K562 (cell line): Measurements from ENCODE around the gene CTSW. TPM values are rescaled to one million over a fixed set of nuclear protein-coding genes. Genes with fewer than 3 reads are reported as not detected.
A peak's percentile ranks its signal among the peaks of the same experiment; 100 is the strongest.

Experiments used
- ATAC-seq: fragments of 200-7000 bp; cut with Tn5 transposase; 3 replicates; pipeline ENCODE4 v1.9.1; 2020; ENCODE audit warnings: moderate library complexity
- BruUV-seq: library from RNA; stranded (reverse); fragments of 400-500 nt; replicated peaks from 2 replicates; lab custom pipeline; 2021; lab: Mats Ljungman, UMichigan
- CTCF ChIA-PET: fragments of 300-600 bp; formaldehyde crosslinking; extraction: SDS; loops from one replicate; lab custom pipeline; 2021; ENCODE audit warnings: low intra/inter-chr PET ratio; lab: Yijun Ruan, JAX
- POLR2A ChIA-PET: fragments of 300-600, 350-650 bp; sonication (Branson Sonifier 250); formaldehyde crosslinking; extraction: SDS; loops from one replicate; lab custom pipeline; 2021; ENCODE audit warnings: antibody characterized with exemption, inconsistent platforms; lab: Yijun Ruan, JAX
- DNase-seq, 4 experiments: peaks; one replicate each; pipeline versions ENCODE4 v3.0.0 to v3.0.0-alpha.2; 2011 to 2018; ENCODE audit warnings: low spot score in 3 of 4, mixed read lengths in 3 of 4; ENCODE audit errors: extremely low read depth in 1 of 4
- FAIRE-seq: peaks from 2 replicates; lab custom pipeline; 2011; peaks lifted over from hg19 to GRCh38; lab: Jason Lieb, UNC
- H2AFZ ChIP-seq: 2 replicates; pipeline ENCODE4 v1.6.0; 2011; ENCODE audit warnings: low read depth, low read length, control low read depth, inconsistent platforms
- H3K27ac ChIP-seq: fragments of 200-600 bp; 3 replicates; pipeline ENCODE4 v1.8.0; 2011; ENCODE audit warnings: low read depth, mild to moderate bottlenecking, control low read depth, inconsistent platforms, low read length, moderate library complexity, mixed read lengths; ENCODE audit errors: extremely low read depth
- H3K27me3 ChIP-seq, 2 experiments: fragments of 300-600 bp in 1 of 2; 2 replicates in 1 of 2; 3 replicates in 1 of 2; pipeline versions ENCODE4 v1.6.0 to v1.8.0; 2011; ENCODE audit warnings: inconsistent platforms in 2 of 2, low read length in 2 of 2, mild to moderate bottlenecking in 1 of 2, mixed read lengths in 1 of 2, moderate library complexity in 1 of 2; ENCODE audit not compliant: control insufficient read depth in 2 of 2, insufficient read depth in 2 of 2
- H3K36me3 ChIP-seq: fragments of 300-600 bp; 3 replicates; pipeline ENCODE4 v1.8.0; 2011; ENCODE audit warnings: mild to moderate bottlenecking, low read length, inconsistent platforms; ENCODE audit not compliant: control insufficient read depth, insufficient read depth
- H3K4me1 ChIP-seq, 2 experiments: fragments of 200-600 bp in 1 of 2; replicated peaks in 1 of 2; 2 replicates in 1 of 2; 3 replicates in 1 of 2; pipeline versions ENCODE4 v1.5.1 to v1.8.0; 2011; ENCODE audit warnings: inconsistent platforms in 2 of 2, low read length in 2 of 2, mild to moderate bottlenecking in 1 of 2, mixed read lengths in 1 of 2, moderate library complexity in 1 of 2; ENCODE audit not compliant: control insufficient read depth in 2 of 2, insufficient read depth in 2 of 2
- H3K4me2 ChIP-seq: 2 replicates; pipeline ENCODE4 v1.6.1; 2011; ENCODE audit warnings: low read length, control low read depth, inconsistent platforms, mixed read lengths; ENCODE audit not compliant: insufficient read depth
- H3K4me3 ChIP-seq: fragments of 200-600 bp; sonication (generic), shearing (Covaris generic); 2 replicates; pipeline ENCODE4 v1.5.1; 2016; ENCODE audit warnings: control low read depth, inconsistent platforms
- H3K79me2 ChIP-seq: fragments of 200-600 bp; 3 replicates; pipeline ENCODE4 v1.8.0; 2011; ENCODE audit warnings: low read length, inconsistent platforms; ENCODE audit not compliant: control insufficient read depth, insufficient read depth
- H3K9ac ChIP-seq, 2 experiments: 2 replicates each; pipeline versions ENCODE4 v1.6.0 to v1.6.1; 2011; ENCODE audit warnings: low read depth in 2 of 2, low read length in 2 of 2, control low read depth in 1 of 2, inconsistent platforms in 1 of 2, mild to moderate bottlenecking in 1 of 2, mixed read lengths in 1 of 2; ENCODE audit not compliant: insufficient read depth in 1 of 2
- H3K9me1 ChIP-seq: one replicate; pipeline ENCODE4 v1.6.0; 2011; ENCODE audit warnings: inconsistent platforms, mild to moderate bottlenecking, low read length, moderate library complexity; ENCODE audit not compliant: control insufficient read depth, insufficient read depth
- H3K9me3 ChIP-seq: replicated peaks from 2 replicates; pipeline ENCODE4 v1.5.1; 2011; ENCODE audit warnings: low read depth, low read length, inconsistent platforms; ENCODE audit not compliant: control insufficient read depth, insufficient read depth
- H4K20me1 ChIP-seq: replicated peaks from 2 replicates; pipeline ENCODE4 v1.6.1; 2011; ENCODE audit warnings: low read length, inconsistent platforms, mixed read lengths; ENCODE audit not compliant: control insufficient read depth, insufficient read depth
- FOXP1 ChIP-seq: sonication (generic); formaldehyde crosslinking; IDR thresholded peaks from 2 replicates; pipeline ENCODE4 v1.8.0; 2022; ENCODE audit warnings: mild to moderate bottlenecking, missing genetic modification reagents
- POLR2G ChIP-seq: fragments of 200-400 bp; formaldehyde crosslinking; IDR thresholded peaks from 2 replicates; pipeline ENCODE4 v1.6.1; 2017; ENCODE audit warnings: low read depth, mild to moderate bottlenecking, antibody characterized with exemption, low read length, moderate library complexity
- RBBP5 ChIP-seq: fragments of 200-600 bp; sonication (generic); IDR thresholded peaks from 2 replicates; pipeline ENCODE4 v1.6.1; 2012; ENCODE audit warnings: borderline replicate concordance, mild to moderate bottlenecking, low read length, control low read depth, inconsistent platforms; ENCODE audit not compliant: insufficient read depth, poor library complexity, severe bottlenecking
- RBFOX2 ChIP-seq: fragments of 200-400 bp; formaldehyde crosslinking; IDR thresholded peaks from 2 replicates; pipeline ENCODE4 v1.6.1; 2017; ENCODE audit warnings: low read depth, mild to moderate bottlenecking, low read length, moderate library complexity
- WGBS: fragments of 100-300 bp; shearing (Covaris generic); methylation state at CpG from one replicate; pipeline ENCODE4 v1.1.6; 2016; ENCODE audit warnings: low coverage, mixed read lengths; ENCODE audit not compliant: insufficient coverage; ENCODE audit errors: missing lambda C conversion rate; 5-methylcytosine and 5-hydroxymethylcytosine counted together
- in situ Hi-C: fragments of 300-500 bp; cut with MboI; formaldehyde crosslinking; loops from 4 replicates; pipeline ENCODE4 v1.15.0; 2018; ENCODE audit warnings: inconsistent platforms, mixed read lengths
- intact Hi-C: fragments of 100-400 bp; cut with micrococcal nuclease; formaldehyde crosslinking; loops from 2 replicates; pipeline ENCODE4 v1.14.2; 2022
- polyA plus RNA-seq, 8 experiments: library from polyadenylated mRNA; depleted of rRNA in 4 of 8; stranded (reverse) in 5 of 8; unstranded in 3 of 8; fragments of >200 nt; fragmentation: Nextera tagmentation in 2 of 8; fragmentation: Illumina TruSeq in 1 of 8; extraction: Ambion mirVana in 2 of 8; extraction: Trizol in 1 of 8; gene quantifications; 2 replicates each; pipeline versions ENCODE4 v1.2.1 to v1.2.3, GENCODE V29; 2011 to 2014; ENCODE audit warnings: inconsistent platforms in 1 of 8, missing spikeins in 1 of 8
- total RNA-seq, 7 experiments: library from RNA; depleted of rRNA in 6 of 7; stranded (reverse); fragments of >200 nt in 6 of 7; fragmentation: Illumina TruSeq in 2 of 7; extraction: Trizol in 2 of 7; gene quantifications; 2 replicates each; pipeline versions ENCODE4 v1.2.1 to v1.2.3, GENCODE V29; 2011 to 2021; ENCODE audit warnings: low replicate concordance in 1 of 7

CTSW gene
- total and polyA plus RNA-seq, 9 of the 15 experiments (the other 6 are each of a cell fraction or from before 2014, with no cell fraction given), result 0.04 TPM; not detected in 8

GRCh38 chr11:65882120-65883057 is 2.8 kb downstream of the CTSW start:
- no peak for ATAC-seq
- Histone ChIP-seq H3K36me3 (peaks cover 50% of the 10 kb centered on the region), H3K27ac (no peak overlapping the region), H3K9me3 (no peaks in the 10 kb centered on the region), H3K79me2 (peaks cover 4% of the 10 kb centered on the region; the same call in 2 of the 3 replicates), H3K9ac (0 out of 4 replicates have a peak overlapping the region, but pooled peaks of 1 of the 2 experiments have one; percentile 32), H3K27me3 (no peaks in the 10 kb centered on the region), H3K4me3 (no peak overlapping the region), H3K4me2 (no peak overlapping the region), H3K4me1 (peaks cover 6 to 30% of the 10 kb centered on the region in 2 experiments; a peak in 3 of 5 replicates), H4K20me1 (peaks cover 3% of the 10 kb centered on the region; the same call in 1 of the 2 replicates), H3K9me1 (no peaks in the 10 kb centered on the region), H2AFZ (no peak overlapping the region)
- in situ Hi-C loops, result loop anchor here (5.0 kb wide), 1 partner anchor 105 kb away; no protein-coding TSS in a partner anchor
- WGBS, result 91% methylated on average over 24 of the region's 30 CpGs
- no peak for TF ChIP-seq RBBP5
- TF ChIP-seq FOXP1, result no peak
- peak; percentile 45 for TF ChIP-seq POLR2G
- peak; percentile 56 for TF ChIP-seq RBFOX2
- DNase-seq, result no peak
- FAIRE-seq, result no peak
- POLR2A ChIA-PET, result interaction anchor here (0.6 to 14.4 kb wide), 7 partner anchors 8 to 171 kb away, joined by 3 to 147 read pairs (median 6); partner anchors contain the start of gene MUS81
- CTCF ChIA-PET, result interaction anchor here (2.7 kb wide), 1 partner anchor 106 kb away, joined by 24 read pairs; no protein-coding TSS in a partner anchor
- BruUV-seq, result no TSS peak
- intact Hi-C loops, result no loop called here
